Measurements from ENCODE around the gene TMEM114.

DNA sequence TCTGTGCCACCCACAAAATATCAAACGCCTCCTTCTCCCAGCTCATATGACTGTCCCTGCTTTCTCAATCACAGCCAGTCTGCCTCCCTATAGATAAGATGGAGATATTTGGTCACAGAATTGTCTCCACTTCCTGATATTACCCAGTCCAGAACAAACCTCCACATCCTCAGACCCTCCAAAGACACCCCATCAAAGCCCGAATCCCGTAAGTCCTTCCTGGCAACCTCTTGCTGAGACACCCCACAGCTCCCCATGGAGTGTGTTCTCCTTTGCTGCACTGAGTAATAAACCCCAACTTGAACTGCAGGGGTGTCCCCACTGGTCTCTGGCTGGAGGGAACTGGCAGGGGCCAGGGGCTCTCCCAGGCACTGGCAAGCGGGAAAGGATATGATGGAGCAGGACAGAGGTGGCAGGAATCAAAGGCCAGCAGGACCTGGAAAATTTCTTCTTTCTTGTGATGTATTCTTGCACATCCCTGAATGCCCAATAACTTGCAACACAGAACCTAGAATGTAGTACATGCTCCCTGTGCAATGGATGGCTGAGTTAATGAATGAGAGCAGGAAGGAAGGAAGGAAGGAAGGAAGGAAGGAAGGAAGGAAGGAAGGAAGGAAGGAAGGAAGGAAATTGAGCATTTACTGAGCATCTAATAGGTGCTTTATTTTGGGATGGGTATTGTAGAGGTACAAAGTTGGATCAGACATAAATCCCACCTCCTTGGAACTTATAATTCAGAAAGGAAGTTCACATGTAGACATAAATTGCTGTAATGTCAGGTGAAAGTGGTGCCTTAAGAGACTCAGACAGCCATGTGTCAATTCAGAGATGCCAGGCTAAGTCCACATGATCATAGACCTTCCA, 13.9 kb downstream of the TMEM114 start:
- TF ChIP-seq, protein P1, sequence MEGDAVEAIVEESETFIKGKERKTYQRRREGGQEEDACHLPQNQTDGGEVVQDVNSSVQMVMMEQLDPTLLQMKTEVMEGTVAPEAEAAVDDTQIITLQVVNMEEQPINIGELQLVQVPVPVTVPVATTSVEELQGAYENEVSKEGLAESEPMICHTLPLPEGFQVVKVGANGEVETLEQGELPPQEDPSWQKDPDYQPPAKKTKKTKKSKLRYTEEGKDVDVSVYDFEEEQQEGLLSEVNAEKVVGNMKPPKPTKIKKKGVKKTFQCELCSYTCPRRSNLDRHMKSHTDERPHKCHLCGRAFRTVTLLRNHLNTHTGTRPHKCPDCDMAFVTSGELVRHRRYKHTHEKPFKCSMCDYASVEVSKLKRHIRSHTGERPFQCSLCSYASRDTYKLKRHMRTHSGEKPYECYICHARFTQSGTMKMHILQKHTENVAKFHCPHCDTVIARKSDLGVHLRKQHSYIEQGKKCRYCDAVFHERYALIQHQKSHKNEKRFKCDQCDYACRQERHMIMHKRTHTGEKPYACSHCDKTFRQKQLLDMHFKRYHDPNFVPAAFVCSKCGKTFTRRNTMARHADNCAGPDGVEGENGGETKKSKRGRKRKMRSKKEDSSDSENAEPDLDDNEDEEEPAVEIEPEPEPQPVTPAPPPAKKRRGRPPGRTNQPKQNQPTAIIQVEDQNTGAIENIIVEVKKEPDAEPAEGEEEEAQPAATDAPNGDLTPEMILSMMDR (IDR thresholded peaks at IDR 0.05 in 2 of 3, conservative IDR thresholded peaks at IDR 0.05 in 1 of 3; ENCODE audit: borderline replicate concordance in 1 of 3, insufficient read depth in 1 of 3, low read depth in 2 of 3, low read length in 2 of 3), result no peak
- no peak for TF ChIP-seq POLR2AphosphoS5 (IDR thresholded peaks at IDR 0.05; ENCODE audit: low read depth, low read length)
- TF ChIP-seq CEBPB (IDR thresholded peaks at IDR 0.05; ENCODE audit: low read depth), result no peak
- TF ChIP-seq POLR2A (IDR thresholded peaks at IDR 0.05; ENCODE audit: borderline replicate concordance, extremely low read depth, insufficient read depth, insufficient read length), result no peak
- TF ChIP-seq REST (IDR thresholded peaks at IDR 0.05; ENCODE audit: low read depth), result no peak
- TF ChIP-seq EZH2phosphoT487 (IDR thresholded peaks at IDR 0.05; ENCODE audit: borderline replicate concordance), result no peak
- no peak for TF ChIP-seq RAD21 (IDR thresholded peaks at IDR 0.05; ENCODE audit: low read depth)
- TF ChIP-seq YY1 (IDR thresholded peaks at IDR 0.05; ENCODE audit: extremely low read depth, insufficient replicate concordance, low read depth, low read length), result no peak
- no peak for TF ChIP-seq ZFX (IDR thresholded peaks at IDR 0.05)

Data from HCT116 (cell line).